ENCODE results near the gene TNC. TPM values are rescaled to one million over a fixed set of nuclear protein-coding genes. Genes with fewer than 3 reads are reported as not detected.

TNC gene
- total and polyA plus RNA-seq, 2 donors from 2014 or later: 9.4 to 254 TPM

- DNase-seq: no peak
- no peaks in the 10 kb centered on the region for H3K27me3 ChIP-seq (ENCODE audit: control insufficient read depth, insufficient read depth, low read length)
- H3K9me3 ChIP-seq (ENCODE audit: control insufficient read depth in 2 of 3, insufficient read depth in 1 of 3, low read length in 3 of 3): no peaks in the 10 kb centered on the region
- FAIRE-seq: no peak
- no peak overlapping the region for H3K4me3 ChIP-seq (ENCODE audit: low read length in 3 of 3)
- no peak overlapping the region for H3K27ac ChIP-seq (ENCODE audit: low read depth in 2 of 2, low read length in 2 of 2)
- H3K9ac ChIP-seq (ENCODE audit: low read length in 3 of 3): no peak overlapping the region
- peaks cover 0 to 8% (median 0%) of the 10 kb centered on the region in 3 donors for H3K4me1 ChIP-seq (ENCODE audit: control insufficient read depth in 2 of 3, insufficient read depth in 2 of 3, low read depth in 1 of 3, low read length in 3 of 3)
- no peak for TF ChIP-seq CTCF (IDR thresholded peaks at IDR 0.05; ENCODE audit: borderline replicate concordance, extremely low read depth, insufficient read depth)
- H3K36me3 ChIP-seq (ENCODE audit: control insufficient read depth in 2 of 3, insufficient read depth in 3 of 3, low read length in 3 of 3): no peaks in the 10 kb centered on the region
- intact Hi-C loops (cut with DNase I): no loop called here
Measured at GRCh38 chr9:115114546-115114945, 3.4 kb downstream of the TNC start.

- TF ChIP-seq CTCF (IDR thresholded peaks at IDR 0.05; ENCODE audit: borderline replicate concordance, extremely low read depth, insufficient read depth): no peak
- no peak for FAIRE-seq
- no peak overlapping the region for H3K4me3 ChIP-seq (ENCODE audit: low read length in 3 of 3)
Measured at GRCh38 chr9:115114084-115114483, 3.9 kb downstream of the TNC start.

GRCh38 chr9:115111874-115112273, 6.1 kb downstream of the TNC start:
- intact Hi-C loops (cut with DNase I): no loop called here
- DNase-seq (no peak), FAIRE-seq (no peak)
- Histone ChIP-seq H3K9me3 (ENCODE audit: control insufficient read depth in 2 of 3, insufficient read depth in 1 of 3, low read length in 3 of 3) (no peaks in the 10 kb centered on the region), H3K4me3 (ENCODE audit: low read length in 3 of 3) (no peak overlapping the region), H3K9ac (ENCODE audit: low read length in 3 of 3) (no peak overlapping the region), H3K27ac (ENCODE audit: low read depth in 2 of 2, low read length in 2 of 2) (no peak overlapping the region), H3K27me3 (ENCODE audit: control insufficient read depth, insufficient read depth, low read length) (no peaks in the 10 kb centered on the region), H3K4me1 (ENCODE audit: control insufficient read depth in 2 of 3, insufficient read depth in 2 of 3, low read depth in 1 of 3, low read length in 3 of 3) (peaks cover 0 to 6% (median 0%) of the 10 kb centered on the region in 3 donors), H3K36me3 (ENCODE audit: control insufficient read depth in 2 of 3, insufficient read depth in 3 of 3, low read length in 3 of 3) (no peaks in the 10 kb centered on the region)
- no peak for TF ChIP-seq CTCF (IDR thresholded peaks at IDR 0.05; ENCODE audit: borderline replicate concordance, extremely low read depth, insufficient read depth)

More at GRCh38 chr9:115114084-115114483, 3.9 kb downstream of the TNC start:
- Histone ChIP-seq H3K9ac (ENCODE audit: low read length in 3 of 3) (no peak overlapping the region), H3K4me1 (ENCODE audit: control insufficient read depth in 2 of 3, insufficient read depth in 2 of 3, low read depth in 1 of 3, low read length in 3 of 3) (peaks cover 0 to 8% (median 0%) of the 10 kb centered on the region in 3 donors), H3K9me3 (ENCODE audit: control insufficient read depth in 2 of 3, insufficient read depth in 1 of 3, low read length in 3 of 3) (no peaks in the 10 kb centered on the region), H3K36me3 (ENCODE audit: control insufficient read depth in 2 of 3, insufficient read depth in 3 of 3, low read length in 3 of 3) (no peaks in the 10 kb centered on the region), H3K27ac (ENCODE audit: low read depth in 2 of 2, low read length in 2 of 2) (no peak overlapping the region), H3K27me3 (ENCODE audit: control insufficient read depth, insufficient read depth, low read length) (no peaks in the 10 kb centered on the region)
- intact Hi-C loops (cut with DNase I): no loop called here
- DNase-seq: no peak

GRCh38 chr9:115109486-115109885, 8.5 kb downstream of the TNC start:
- Histone ChIP-seq H3K4me3 (ENCODE audit: low read length in 3 of 3) (no peak overlapping the region), H3K27ac (ENCODE audit: low read depth in 2 of 2, low read length in 2 of 2) (no peak overlapping the region), H3K27me3 (ENCODE audit: control insufficient read depth, insufficient read depth, low read length) (no peaks in the 10 kb centered on the region), H3K4me1 (ENCODE audit: control insufficient read depth in 2 of 3, insufficient read depth in 2 of 3, low read depth in 1 of 3, low read length in 3 of 3) (peaks cover 0 to 6% (median 0%) of the 10 kb centered on the region in 3 donors), H3K36me3 (ENCODE audit: control insufficient read depth in 2 of 3, insufficient read depth in 3 of 3, low read length in 3 of 3) (no peaks in the 10 kb centered on the region), H3K9ac (ENCODE audit: low read length in 3 of 3) (no peak overlapping the region), H3K9me3 (ENCODE audit: control insufficient read depth in 2 of 3, insufficient read depth in 1 of 3, low read length in 3 of 3) (no peaks in the 10 kb centered on the region)
- TF ChIP-seq CTCF (IDR thresholded peaks at IDR 0.05; ENCODE audit: borderline replicate concordance, extremely low read depth, insufficient read depth): no peak
- DNase-seq: peak in 3 of 5 donors; percentile 24 to 62 (median 55)
- no peak for FAIRE-seq
- intact Hi-C loops (cut with DNase I): no loop called here
